OCI-LY7 (cell line): ENCODE data around the gene FRMD6. TPM values are rescaled to one million over a fixed set of nuclear protein-coding genes. Genes with fewer than 3 reads are reported as not detected.

Source experiments
- BruUV-seq: library from RNA; stranded (reverse); fragments of 400-500 nt; replicated peaks from 2 replicates; lab custom pipeline; 2021; lab: Mats Ljungman, UMichigan
- CTCF ChIA-PET: fragments of 300-600 bp; sonication (Branson Sonifier 250); formaldehyde crosslinking; loops from one replicate; lab custom pipeline; 2022; ENCODE audit warnings: antibody characterized with exemption; ENCODE audit not compliant: unreplicated experiment; lab: Charles Lee
- POLR2A ChIA-PET: fragments of 300-600 bp; sonication (Branson Sonifier 250); formaldehyde crosslinking; loops from one replicate; lab custom pipeline; 2022; ENCODE audit warnings: antibody characterized with exemption; lab: Charles Lee
- DNase-seq: peaks from one replicate; pipeline ENCODE4 v3.0.0-alpha.2; 2015; ENCODE audit warnings: low spot score
- H2AFZ ChIP-seq: fragments of 200-600 bp; sonication (generic), shearing (Covaris generic); 2 replicates; pipeline ENCODE4 v1.6.1; 2014; ENCODE audit warnings: mild to moderate bottlenecking, antibody characterized with exemption, low read length, moderate library complexity
- H3K27ac ChIP-seq: fragments of 200-600 bp; sonication (generic); 2 replicates; pipeline ENCODE4 v1.5.1; 2014; ENCODE audit warnings: mixed run types, low read depth, mild to moderate bottlenecking, moderate library complexity, low read length, inconsistent platforms; ENCODE audit not compliant: poor library complexity, severe bottlenecking
- H3K36me3 ChIP-seq: fragments of 200-600 bp; sonication (generic); 2 replicates; pipeline ENCODE4 v1.6.1; 2014; ENCODE audit warnings: mild to moderate bottlenecking, antibody characterized with exemption, low read length, moderate library complexity, mixed read lengths; ENCODE audit not compliant: insufficient read depth
- H3K4me1 ChIP-seq: fragments of 200-600 bp; sonication (generic); 2 replicates; pipeline ENCODE4 v1.5.1; 2014; ENCODE audit warnings: mild to moderate bottlenecking, low read length; ENCODE audit not compliant: insufficient read depth, poor library complexity, severe bottlenecking
- H3K4me2 ChIP-seq: fragments of 200-600 bp; sonication (generic); 2 replicates; pipeline ENCODE4 v1.6.1; 2014; ENCODE audit warnings: mild to moderate bottlenecking, low read length
- H3K4me3 ChIP-seq: fragments of 200-600 bp; sonication (generic); 2 replicates; pipeline ENCODE4 v1.5.1; 2014; ENCODE audit warnings: mild to moderate bottlenecking, low read depth, low read length; ENCODE audit not compliant: poor library complexity, severe bottlenecking
- H3K79me2 ChIP-seq: fragments of 200-600 bp; sonication (generic); 2 replicates; pipeline ENCODE4 v1.6.1; 2016; ENCODE audit warnings: low read depth, mild to moderate bottlenecking, low read length, moderate library complexity, mixed read lengths; ENCODE audit not compliant: insufficient read depth
- H3K9me2 ChIP-seq: fragments of 200-600 bp; sonication (generic); 2 replicates; pipeline ENCODE4 v1.6.1; 2016; ENCODE audit warnings: mild to moderate bottlenecking, low read length, mixed read lengths; ENCODE audit not compliant: insufficient read depth
- H3K9me3 ChIP-seq: fragments of 200-600 bp; sonication (generic); 2 replicates; pipeline ENCODE4 v1.6.1; 2014; ENCODE audit warnings: mild to moderate bottlenecking, mixed run types, low read length, mixed read lengths
- H4K20me1 ChIP-seq: fragments of 200-600 bp; sonication (generic); 2 replicates; pipeline ENCODE4 v1.6.1; 2014; ENCODE audit warnings: mild to moderate bottlenecking, antibody characterized with exemption, low read length, moderate library complexity, mixed read lengths; ENCODE audit not compliant: insufficient read depth
- CTCF ChIP-seq: fragments of 200-600 bp; sonication (generic); conservative IDR thresholded peaks from 2 replicates; pipeline ENCODE4 v1.5.1; 2014; ENCODE audit warnings: mild to moderate bottlenecking, antibody characterized with exemption, low read length, moderate library complexity, mixed read lengths
- EZH2phosphoT487 ChIP-seq: fragments of 200-600 bp; sonication (generic); IDR thresholded peaks from 2 replicates; pipeline ENCODE4 v1.6.1; 2018; ENCODE audit warnings: low read depth, borderline replicate concordance, mild to moderate bottlenecking, mixed run types, antibody characterized with exemption, low read length, moderate library complexity, mixed read lengths
- intact Hi-C: fragments of 100-400 bp; cut with micrococcal nuclease; formaldehyde crosslinking; loops from one replicate; pipeline ENCODE4 v1.10.0; 2022; ENCODE audit not compliant: unreplicated experiment
- small RNA-seq: library from RNA; depleted of rRNA; stranded (forward); fragments of <200 nt; gene quantifications from one replicate; pipeline ENCODE3, GENCODE V24; 2014
- total RNA-seq, 2 experiments: library from RNA; depleted of rRNA in 1 of 2; stranded (reverse); fragments of >200 nt in 1 of 2; shearing (Covaris generic) in 1 of 2; gene quantifications; 2 replicates each; pipeline ENCODE4 v1.2.3, GENCODE V29; 2014 to 2022

The FRMD6 gene
- total RNA-seq, 2 experiments from 2014 or later: 4.4 to 12.3 TPM

DNA sequence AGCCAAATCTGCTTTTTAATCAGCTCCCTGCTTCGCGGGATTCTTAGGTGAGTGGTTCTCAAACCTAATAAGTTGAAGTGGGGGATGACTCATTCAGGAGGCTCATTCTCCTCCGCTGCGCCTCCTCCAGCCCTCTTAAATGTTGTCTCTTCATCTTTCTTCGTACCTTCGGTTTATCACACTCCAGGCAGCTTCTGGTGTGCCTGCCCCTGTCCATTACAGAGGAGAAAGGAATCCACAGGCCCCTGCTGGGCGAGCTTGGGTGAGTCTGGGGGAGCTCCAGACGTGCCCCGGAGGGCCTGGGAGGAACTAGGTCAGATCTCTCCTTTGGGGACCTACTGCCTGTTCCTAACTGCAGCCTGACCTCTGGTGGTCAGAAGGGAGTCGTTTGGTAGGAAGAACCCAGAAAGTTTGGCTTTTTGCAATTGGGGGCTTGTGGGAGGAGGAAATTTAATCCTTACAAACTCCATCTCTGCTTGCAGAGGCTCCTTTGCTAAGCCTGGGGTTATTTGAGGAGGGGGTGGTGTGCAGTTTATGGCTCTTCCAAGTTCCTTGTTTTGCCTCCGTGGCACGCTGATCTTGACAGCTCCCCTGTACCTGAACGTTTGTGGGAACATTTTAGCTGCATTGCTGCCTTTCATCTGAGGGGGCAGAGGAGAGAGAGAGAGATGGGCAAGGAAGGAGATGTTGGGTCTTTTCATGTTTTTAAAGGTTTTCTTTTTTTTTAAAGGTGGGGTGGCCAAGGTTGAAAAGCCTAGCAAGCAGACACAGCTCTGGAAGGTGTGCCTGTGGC is 124.6 kb downstream of the FRMD6 start:
- no peaks in the 10 kb centered on the region for H4K20me1 ChIP-seq
- intact Hi-C loops: no loop called here
- no peak overlapping the region for H3K27ac ChIP-seq
- no peaks in the 10 kb centered on the region for H3K9me2 ChIP-seq
- H3K4me2 ChIP-seq: 0 out of 2 replicates have a peak overlapping the region, but pooled peaks have one; percentile 6
- no peak overlapping the region; the same call in 1 of the 2 replicates for H2AFZ ChIP-seq
- H3K4me3 ChIP-seq: no peak overlapping the region
- no peaks in the 10 kb centered on the region for H3K79me2 ChIP-seq
- TF ChIP-seq CTCF (peak; percentile 83), EZH2phosphoT487 (no peak)
- no TSS peak for BruUV-seq
- H3K36me3 ChIP-seq: no peaks in the 10 kb centered on the region
- ChIA-PET CTCF (no interaction called here), POLR2A (interaction anchor here (0.7 kb wide), 1 partner anchor 138 kb away, joined by 3 read pairs; no protein-coding TSS in a partner anchor)
- DNase-seq: peak; percentile 59
- H3K4me1 ChIP-seq: no peaks in the 10 kb centered on the region
- no peaks in the 10 kb centered on the region for H3K9me3 ChIP-seq

GRCh38 chr14:51780006-51780692 is 128.4 kb downstream of the FRMD6 start:
- H4K20me1 ChIP-seq: no peaks in the 10 kb centered on the region
- peak overlapping the region; percentile 33; the same call in 1 of the 2 replicates for H3K4me2 ChIP-seq
- no peak overlapping the region for H3K27ac ChIP-seq
- H3K9me3 ChIP-seq: no peaks in the 10 kb centered on the region
- no TSS peak for BruUV-seq
- DNase-seq: peak; percentile 77
- no peaks in the 10 kb centered on the region for H3K4me1 ChIP-seq
- H2AFZ ChIP-seq: no peak overlapping the region; the same call in 1 of the 2 replicates
- intact Hi-C loops: loop anchor here (1.0 to 5.0 kb wide), 2 partner anchors 199 to 352 kb away; no protein-coding TSS in a partner anchor
- no peak overlapping the region for H3K4me3 ChIP-seq
- POLR2A ChIA-PET: interaction anchor here (0.7 to 0.8 kb wide), 2 partner anchors 27 to 198 kb away, joined by 3 to 4 read pairs; no protein-coding TSS in a partner anchor
- CTCF ChIA-PET: interaction anchor here (0.5 kb wide), 1 partner anchor 406 kb away, joined by 3 read pairs; no protein-coding TSS in a partner anchor
- TF ChIP-seq EZH2phosphoT487 (no peak), CTCF (peak; percentile 96)
- no peaks in the 10 kb centered on the region for H3K36me3 ChIP-seq
- no peaks in the 10 kb centered on the region for H3K9me2 ChIP-seq
- no peaks in the 10 kb centered on the region for H3K79me2 ChIP-seq

Small RNA genes lying within 50 kb of the gene (small RNA-seq; reads per million reads assigned to genes)
- gene OR7E159P (not detected), gene RNA5SP385 (not detected), gene RNU6-301P (not detected)

Other genes with a start within 250 kb of the FRMD6 start
- gene GNG2, start 208.7 kb downstream of the FRMD6 start, total RNA-seq (2014; rRNA removed; shearing (Covaris generic)): 22.3 and 24.0 TPM in 2 replicates
- 32.0 and 40.9 TPM in 2 replicates for gene GNG2, start 208.7 kb downstream of the FRMD6 start, total RNA-seq (2022)